Caco-2 (cell line): ENCODE measurements around the gene CTTN. TPM values are rescaled to one million over a fixed set of nuclear protein-coding genes. Genes with fewer than 3 reads are reported as not detected.

ENCODE experiments used
- BruUV-seq: library from RNA; stranded (reverse); fragments of 400-500 nt; replicated peaks from 2 replicates; lab custom pipeline; 2021; lab: Mats Ljungman, UMichigan
- CTCF ChIA-PET: fragments of 300-600 bp; sonication (Branson Sonifier 250); formaldehyde crosslinking; loops from one replicate; lab custom pipeline; 2022; ENCODE audit warnings: antibody characterized with exemption; lab: Charles Lee
- POLR2A ChIA-PET: fragments of 300-600 bp; sonication (Branson Sonifier 250); formaldehyde crosslinking; loops from one replicate; lab custom pipeline; 2022; ENCODE audit warnings: antibody characterized with exemption; lab: Charles Lee
- DNase-seq, 2 experiments: peaks; one replicate each; pipeline versions ENCODE4 v3.0.0 to v3.0.0-alpha.2; 2020 to 2022
- H3K27me3 ChIP-seq: replicated peaks from 2 replicates; pipeline ENCODE4 v1.6.0; 2011; ENCODE audit warnings: low read length; ENCODE audit not compliant: control insufficient read depth, insufficient read depth
- H3K36me3 ChIP-seq: 2 replicates; pipeline ENCODE4 v1.5.1; 2011; ENCODE audit warnings: low read length; ENCODE audit not compliant: control insufficient read depth, insufficient read depth
- H3K4me1 ChIP-seq: fragments of 250-450 bp; sonication (Bioruptor Pico); 2 replicates; pipeline ENCODE4 v1.5.1; 2020; ENCODE audit warnings: mild to moderate bottlenecking
- H3K4me3 ChIP-seq: 2 replicates; pipeline ENCODE4 v1.5.1; 2011; ENCODE audit warnings: low read depth, mild to moderate bottlenecking, control low read depth, low read length
- H3K9me3 ChIP-seq: fragments of 250-450 bp; sonication (Bioruptor Pico); 2 replicates; pipeline ENCODE4 v1.5.1; 2020; ENCODE audit warnings: mild to moderate bottlenecking, moderate library complexity
- H3K27ac Mint-ChIP-seq: one replicate; pipeline ENCODE4 v1.8.0; 2022; ENCODE audit warnings: mixed read lengths; ENCODE audit not compliant: unreplicated experiment
- H3K27me3 Mint-ChIP-seq: one replicate; pipeline ENCODE4 v1.8.0; 2022; ENCODE audit warnings: mixed read lengths; ENCODE audit not compliant: insufficient read depth, unreplicated experiment
- H3K36me3 Mint-ChIP-seq: one replicate; pipeline ENCODE4 v1.8.0; 2022; ENCODE audit warnings: mild to moderate bottlenecking, mixed read lengths; ENCODE audit not compliant: insufficient read depth, unreplicated experiment
- H3K4me1 Mint-ChIP-seq: one replicate; pipeline ENCODE4 v1.8.0; 2022; ENCODE audit warnings: low read depth, mixed read lengths; ENCODE audit not compliant: unreplicated experiment
- H3K4me3 Mint-ChIP-seq: one replicate; pipeline ENCODE4 v1.8.0; 2022; ENCODE audit warnings: mild to moderate bottlenecking, moderate library complexity, mixed read lengths; ENCODE audit not compliant: unreplicated experiment
- H3K9me3 Mint-ChIP-seq: one replicate; pipeline ENCODE4 v1.8.0; 2022; ENCODE audit warnings: mixed read lengths; ENCODE audit not compliant: unreplicated experiment
- intact Hi-C: fragments of 100-400 bp; cut with micrococcal nuclease; formaldehyde crosslinking; loops from one replicate; pipeline ENCODE4 v1.10.0; 2022; ENCODE audit not compliant: unreplicated experiment
- total RNA-seq: library from RNA; stranded (reverse); gene quantifications from 2 replicates; pipeline ENCODE4 v1.2.3, GENCODE V29; 2022
- TF ChIP-seq, protein P1 (sequence below), 2 experiments: fragments of 200-600 bp in 1 of 2; IDR thresholded peaks; 1 replicate in 1 of 2; 2 replicates in 1 of 2; pipeline versions ENCODE4 v1.5.1 to v1.8.0; 2011 to 2022; ENCODE audit warnings: antibody characterized with exemption in 1 of 2, control low read depth in 1 of 2, inconsistent platforms in 1 of 2, low read depth in 1 of 2, low read length in 1 of 2, mild to moderate bottlenecking in 1 of 2, moderate library complexity in 1 of 2; ENCODE audit not compliant: insufficient read depth in 1 of 2, severe bottlenecking in 1 of 2, unreplicated experiment in 1 of 2

CTTN gene
- total RNA-seq, 1 experiment from 2014 or later, result 502 TPM

DNA sequence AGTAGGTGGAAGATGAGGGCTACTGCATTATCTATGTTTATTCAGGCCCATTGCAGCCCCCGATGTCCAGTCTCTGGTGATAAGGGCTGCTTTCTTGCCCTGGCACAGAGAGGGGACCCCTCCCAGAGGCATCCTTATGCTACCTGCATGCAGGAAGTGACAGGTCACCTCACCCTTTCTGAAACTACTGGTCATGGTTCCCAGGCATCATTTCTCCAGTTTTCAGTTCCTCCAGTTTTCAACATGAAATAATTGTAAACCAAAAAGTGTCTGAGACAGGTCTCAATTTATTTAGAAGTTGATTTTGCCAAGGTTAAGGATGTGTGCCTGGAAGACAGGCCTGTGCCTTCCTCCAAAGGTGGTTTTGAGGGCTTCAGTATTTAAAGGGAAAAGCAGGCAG is 57.0 kb downstream of the CTTN start:
- Histone ChIP-seq H3K4me1 (no peaks in the 10 kb centered on the region), H3K36me3 (no peaks in the 10 kb centered on the region), H3K9me3 (peaks cover 3% of the 10 kb centered on the region; the same call in 1 of the 2 replicates), H3K27me3 (no peaks in the 10 kb centered on the region), H3K4me3 (no peak overlapping the region)
- no peak for DNase-seq
- POLR2A ChIA-PET, result no interaction called here
- Mint-ChIP-seq H3K27ac (no peak overlapping the region), H3K9me3 (peaks cover 3% of the 10 kb centered on the region), H3K27me3 (no peaks in the 10 kb centered on the region), H3K4me3 (no peak overlapping the region), H3K36me3 (no peaks in the 10 kb centered on the region), H3K4me1 (peaks cover 21% of the 10 kb centered on the region)
- no TSS peak for BruUV-seq
- TF ChIP-seq, protein P1, sequence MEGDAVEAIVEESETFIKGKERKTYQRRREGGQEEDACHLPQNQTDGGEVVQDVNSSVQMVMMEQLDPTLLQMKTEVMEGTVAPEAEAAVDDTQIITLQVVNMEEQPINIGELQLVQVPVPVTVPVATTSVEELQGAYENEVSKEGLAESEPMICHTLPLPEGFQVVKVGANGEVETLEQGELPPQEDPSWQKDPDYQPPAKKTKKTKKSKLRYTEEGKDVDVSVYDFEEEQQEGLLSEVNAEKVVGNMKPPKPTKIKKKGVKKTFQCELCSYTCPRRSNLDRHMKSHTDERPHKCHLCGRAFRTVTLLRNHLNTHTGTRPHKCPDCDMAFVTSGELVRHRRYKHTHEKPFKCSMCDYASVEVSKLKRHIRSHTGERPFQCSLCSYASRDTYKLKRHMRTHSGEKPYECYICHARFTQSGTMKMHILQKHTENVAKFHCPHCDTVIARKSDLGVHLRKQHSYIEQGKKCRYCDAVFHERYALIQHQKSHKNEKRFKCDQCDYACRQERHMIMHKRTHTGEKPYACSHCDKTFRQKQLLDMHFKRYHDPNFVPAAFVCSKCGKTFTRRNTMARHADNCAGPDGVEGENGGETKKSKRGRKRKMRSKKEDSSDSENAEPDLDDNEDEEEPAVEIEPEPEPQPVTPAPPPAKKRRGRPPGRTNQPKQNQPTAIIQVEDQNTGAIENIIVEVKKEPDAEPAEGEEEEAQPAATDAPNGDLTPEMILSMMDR (IDR thresholded peaks at IDR 0.05; ENCODE audit: insufficient read depth in 1 of 2, low read depth in 1 of 2, low read length in 1 of 2, severe bottlenecking in 1 of 2, unreplicated experiment in 1 of 2), result no peak
- intact Hi-C loops, result no loop called here
- CTCF ChIA-PET, result no interaction called here

DNA sequence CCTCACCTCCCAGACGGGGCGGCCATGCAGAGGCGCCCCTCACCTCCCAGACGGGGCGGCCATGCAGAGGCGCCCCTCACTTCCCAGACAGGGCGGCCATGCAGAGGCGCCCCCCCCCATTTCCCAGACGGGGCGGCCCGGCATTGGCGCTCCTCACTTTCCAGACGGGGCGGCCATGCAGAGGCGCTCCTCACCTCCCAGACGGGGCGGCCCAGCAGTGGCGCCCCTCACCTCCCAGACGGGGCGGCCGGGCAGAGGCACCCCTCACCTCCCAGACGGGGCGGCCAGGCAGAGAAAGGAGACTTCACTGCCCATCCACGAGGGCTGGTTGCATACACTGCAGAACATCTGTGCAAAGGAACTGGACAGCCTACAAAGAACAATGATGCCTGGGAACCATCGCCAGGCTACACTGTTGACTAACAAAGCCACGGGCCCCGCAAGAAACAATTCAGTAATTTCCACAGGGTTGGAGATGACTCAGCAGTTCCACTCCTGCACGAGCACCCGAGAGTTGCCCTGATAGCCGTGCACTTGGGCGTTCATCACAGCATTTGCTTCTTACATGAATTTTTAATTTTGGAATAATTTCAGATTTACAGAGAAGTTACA is 58.7 kb downstream of the CTTN start:
- Mint-ChIP-seq H3K9me3 (no peaks in the 10 kb centered on the region), H3K4me1 (peaks cover 21% of the 10 kb centered on the region), H3K27ac (no peak overlapping the region), H3K4me3 (no peak overlapping the region), H3K27me3 (peaks cover 2% of the 10 kb centered on the region), H3K36me3 (no peaks in the 10 kb centered on the region)
- Histone ChIP-seq H3K4me3 (no peak overlapping the region), H3K9me3 (no peaks in the 10 kb centered on the region), H3K36me3 (no peaks in the 10 kb centered on the region), H3K4me1 (no peaks in the 10 kb centered on the region), H3K27me3 (no peaks in the 10 kb centered on the region)
- TF ChIP-seq, protein P1 (IDR thresholded peaks at IDR 0.05; ENCODE audit: insufficient read depth in 1 of 2, low read depth in 1 of 2, low read length in 1 of 2, severe bottlenecking in 1 of 2, unreplicated experiment in 1 of 2), result no peak
- no peak for DNase-seq
- intact Hi-C loops, result no loop called here
- CTCF ChIA-PET, result no interaction called here
- POLR2A ChIA-PET, result no interaction called here
- no TSS peak for BruUV-seq

DNA sequence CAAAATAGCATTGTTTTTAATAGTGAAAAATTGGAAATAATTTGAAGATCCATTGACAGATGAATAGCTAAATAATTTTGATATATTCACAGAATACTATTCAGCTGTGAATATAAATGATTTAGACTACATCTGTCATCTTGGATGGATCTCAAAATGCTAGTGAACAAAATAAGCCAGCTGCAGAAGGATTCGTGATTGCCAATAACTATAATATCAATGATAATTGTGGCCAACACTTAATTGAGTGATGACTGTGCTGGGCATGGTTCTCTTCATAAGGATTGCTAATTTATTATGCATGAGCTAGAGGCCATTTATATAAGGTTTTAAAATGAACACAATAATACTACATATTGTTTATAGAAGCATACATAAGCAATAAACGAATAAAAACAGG is 60.4 kb downstream of the CTTN start:
- H3K4me1 ChIP-seq, result no peaks in the 10 kb centered on the region
- Mint-ChIP-seq H3K36me3 (no peaks in the 10 kb centered on the region), H3K27me3 (peaks cover 2% of the 10 kb centered on the region), H3K4me1 (peaks cover 21% of the 10 kb centered on the region), H3K27ac (no peak overlapping the region), H3K9me3 (peaks cover 10% of the 10 kb centered on the region), H3K4me3 (no peak overlapping the region)
- 0 out of 2 replicates have a peak, but pooled peaks cover 7% of the 10 kb centered on the region for H3K9me3 ChIP-seq
- no TSS peak for BruUV-seq
- TF ChIP-seq, protein P1 (IDR thresholded peaks at IDR 0.05; ENCODE audit: insufficient read depth in 1 of 2, low read depth in 1 of 2, low read length in 1 of 2, severe bottlenecking in 1 of 2, unreplicated experiment in 1 of 2), result no peak
- H3K27me3 ChIP-seq, result no peaks in the 10 kb centered on the region
- intact Hi-C loops, result no loop called here
- DNase-seq, result no peak
- H3K4me3 ChIP-seq, result no peak overlapping the region
- ChIA-PET POLR2A (no interaction called here), CTCF (interaction anchor here (0.6 kb wide), 1 partner anchor 90 kb away, joined by 6 read pairs; no protein-coding TSS in a partner anchor)
- H3K36me3 ChIP-seq, result no peaks in the 10 kb centered on the region
